ENCODE measurements around the gene ZNF503.

DNA sequence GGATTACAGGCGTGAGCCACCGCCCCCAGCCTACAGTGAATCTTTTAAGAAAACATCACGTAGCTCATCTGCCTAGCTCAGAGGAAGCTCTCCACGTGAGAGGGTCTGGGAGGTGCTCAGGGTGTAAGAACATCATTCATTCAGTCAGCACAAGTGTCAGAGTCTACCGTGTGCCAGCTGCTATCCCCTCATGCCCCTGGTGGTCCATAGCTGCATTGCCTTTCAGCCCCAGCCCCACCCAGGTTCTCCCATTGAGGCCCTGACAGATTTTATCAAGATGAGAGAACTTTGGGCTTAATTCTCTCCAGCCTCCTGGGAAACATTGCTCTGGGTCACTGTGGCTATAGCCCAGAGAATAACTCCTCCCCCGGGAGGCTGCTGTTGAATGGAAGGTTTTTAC is 45.1 kb downstream of the ZNF503 start:
- TF ChIP-seq REST (IDR thresholded peaks at IDR 0.05; ENCODE audit: unreplicated experiment) = no peak
- TF ChIP-seq, protein P1, sequence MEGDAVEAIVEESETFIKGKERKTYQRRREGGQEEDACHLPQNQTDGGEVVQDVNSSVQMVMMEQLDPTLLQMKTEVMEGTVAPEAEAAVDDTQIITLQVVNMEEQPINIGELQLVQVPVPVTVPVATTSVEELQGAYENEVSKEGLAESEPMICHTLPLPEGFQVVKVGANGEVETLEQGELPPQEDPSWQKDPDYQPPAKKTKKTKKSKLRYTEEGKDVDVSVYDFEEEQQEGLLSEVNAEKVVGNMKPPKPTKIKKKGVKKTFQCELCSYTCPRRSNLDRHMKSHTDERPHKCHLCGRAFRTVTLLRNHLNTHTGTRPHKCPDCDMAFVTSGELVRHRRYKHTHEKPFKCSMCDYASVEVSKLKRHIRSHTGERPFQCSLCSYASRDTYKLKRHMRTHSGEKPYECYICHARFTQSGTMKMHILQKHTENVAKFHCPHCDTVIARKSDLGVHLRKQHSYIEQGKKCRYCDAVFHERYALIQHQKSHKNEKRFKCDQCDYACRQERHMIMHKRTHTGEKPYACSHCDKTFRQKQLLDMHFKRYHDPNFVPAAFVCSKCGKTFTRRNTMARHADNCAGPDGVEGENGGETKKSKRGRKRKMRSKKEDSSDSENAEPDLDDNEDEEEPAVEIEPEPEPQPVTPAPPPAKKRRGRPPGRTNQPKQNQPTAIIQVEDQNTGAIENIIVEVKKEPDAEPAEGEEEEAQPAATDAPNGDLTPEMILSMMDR (conservative IDR thresholded peaks at IDR 0.05; ENCODE audit: low read depth in 2 of 2) = peak; percentile 32 to 50
- TF ChIP-seq POLR2AphosphoS5 (IDR thresholded peaks at IDR 0.05; ENCODE audit: low read depth) = no peak
- TF ChIP-seq EZH2 (IDR thresholded peaks at IDR 0.05; ENCODE audit: low read depth, unreplicated experiment) = no peak
- TF ChIP-seq, protein P2, sequence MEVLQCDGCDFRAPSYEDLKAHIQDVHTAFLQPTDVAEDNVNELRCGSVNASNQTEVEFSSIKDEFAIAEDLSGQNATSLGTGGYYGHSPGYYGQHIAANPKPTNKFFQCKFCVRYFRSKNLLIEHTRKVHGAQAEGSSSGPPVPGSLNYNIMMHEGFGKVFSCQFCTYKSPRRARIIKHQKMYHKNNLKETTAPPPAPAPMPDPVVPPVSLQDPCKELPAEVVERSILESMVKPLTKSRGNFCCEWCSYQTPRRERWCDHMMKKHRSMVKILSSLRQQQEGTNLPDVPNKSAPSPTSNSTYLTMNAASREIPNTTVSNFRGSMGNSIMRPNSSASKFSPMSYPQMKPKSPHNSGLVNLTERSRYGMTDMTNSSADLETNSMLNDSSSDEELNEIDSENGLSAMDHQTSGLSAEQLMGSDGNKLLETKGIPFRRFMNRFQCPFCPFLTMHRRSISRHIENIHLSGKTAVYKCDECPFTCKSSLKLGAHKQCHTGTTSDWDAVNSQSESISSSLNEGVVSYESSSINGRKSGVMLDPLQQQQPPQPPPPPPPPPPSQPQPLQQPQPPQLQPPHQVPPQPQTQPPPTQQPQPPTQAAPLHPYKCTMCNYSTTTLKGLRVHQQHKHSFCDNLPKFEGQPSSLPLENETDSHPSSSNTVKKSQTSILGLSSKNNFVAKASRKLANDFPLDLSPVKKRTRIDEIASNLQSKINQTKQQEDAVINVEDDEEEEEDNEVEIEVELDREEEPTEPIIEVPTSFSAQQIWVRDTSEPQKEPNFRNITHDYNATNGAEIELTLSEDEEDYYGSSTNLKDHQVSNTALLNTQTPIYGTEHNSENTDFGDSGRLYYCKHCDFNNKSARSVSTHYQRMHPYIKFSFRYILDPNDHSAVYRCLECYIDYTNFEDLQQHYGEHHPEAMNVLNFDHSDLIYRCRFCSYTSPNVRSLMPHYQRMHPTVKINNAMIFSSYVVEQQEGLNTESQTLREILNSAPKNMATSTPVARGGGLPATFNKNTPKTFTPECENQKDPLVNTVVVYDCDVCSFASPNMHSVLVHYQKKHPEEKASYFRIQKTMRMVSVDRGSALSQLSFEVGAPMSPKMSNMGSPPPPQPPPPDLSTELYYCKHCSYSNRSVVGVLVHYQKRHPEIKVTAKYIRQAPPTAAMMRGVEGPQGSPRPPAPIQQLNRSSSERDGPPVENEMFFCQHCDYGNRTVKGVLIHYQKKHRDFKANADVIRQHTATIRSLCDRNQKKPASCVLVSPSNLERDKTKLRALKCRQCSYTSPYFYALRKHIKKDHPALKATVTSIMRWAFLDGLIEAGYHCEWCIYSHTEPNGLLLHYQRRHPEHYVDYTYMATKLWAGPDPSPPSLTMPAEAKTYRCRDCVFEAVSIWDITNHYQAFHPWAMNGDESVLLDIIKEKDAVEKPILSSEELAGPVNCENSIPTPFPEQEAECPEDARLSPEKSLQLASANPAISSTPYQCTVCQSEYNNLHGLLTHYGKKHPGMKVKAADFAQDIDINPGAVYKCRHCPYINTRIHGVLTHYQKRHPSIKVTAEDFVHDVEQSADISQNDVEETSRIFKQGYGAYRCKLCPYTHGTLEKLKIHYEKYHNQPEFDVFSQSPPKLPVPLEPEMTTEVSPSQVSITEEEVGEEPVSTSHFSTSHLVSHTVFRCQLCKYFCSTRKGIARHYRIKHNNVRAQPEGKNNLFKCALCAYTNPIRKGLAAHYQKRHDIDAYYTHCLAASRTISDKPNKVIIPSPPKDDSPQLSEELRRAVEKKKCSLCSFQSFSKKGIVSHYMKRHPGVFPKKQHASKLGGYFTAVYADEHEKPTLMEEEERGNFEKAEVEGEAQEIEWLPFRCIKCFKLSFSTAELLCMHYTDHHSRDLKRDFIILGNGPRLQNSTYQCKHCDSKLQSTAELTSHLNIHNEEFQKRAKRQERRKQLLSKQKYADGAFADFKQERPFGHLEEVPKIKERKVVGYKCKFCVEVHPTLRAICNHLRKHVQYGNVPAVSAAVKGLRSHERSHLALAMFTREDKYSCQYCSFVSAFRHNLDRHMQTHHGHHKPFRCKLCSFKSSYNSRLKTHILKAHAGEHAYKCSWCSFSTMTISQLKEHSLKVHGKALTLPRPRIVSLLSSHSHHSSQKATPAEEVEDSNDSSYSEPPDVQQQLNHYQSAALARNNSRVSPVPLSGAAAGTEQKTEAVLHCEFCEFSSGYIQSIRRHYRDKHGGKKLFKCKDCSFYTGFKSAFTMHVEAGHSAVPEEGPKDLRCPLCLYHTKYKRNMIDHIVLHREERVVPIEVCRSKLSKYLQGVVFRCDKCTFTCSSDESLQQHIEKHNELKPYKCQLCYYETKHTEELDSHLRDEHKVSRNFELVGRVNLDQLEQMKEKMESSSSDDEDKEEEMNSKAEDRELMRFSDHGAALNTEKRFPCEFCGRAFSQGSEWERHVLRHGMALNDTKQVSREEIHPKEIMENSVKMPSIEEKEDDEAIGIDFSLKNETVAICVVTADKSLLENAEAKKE (CRISPR knock-in tag; IDR thresholded peaks at IDR 0.05) = no peak
- TF ChIP-seq STAT1 (IDR thresholded peaks at IDR 0.05; ENCODE audit: unreplicated experiment) = no peak
- no peak for TF ChIP-seq CREB1 (CRISPR knock-in tag; IDR thresholded peaks at IDR 0.05; ENCODE audit: low read depth)
- TF ChIP-seq EZH2phosphoT487 (IDR thresholded peaks at IDR 0.05; ENCODE audit: unreplicated experiment) = no peak
- TF ChIP-seq JUNB (IDR thresholded peaks at IDR 0.05; ENCODE audit: unreplicated experiment) = no peak
